ENCODE results near the gene RAB27B. TPM values are rescaled to one million over a fixed set of nuclear protein-coding genes. Genes with fewer than 3 reads are reported as not detected.
A peak's percentile ranks its signal among the peaks of the same experiment; 100 is the strongest.

The RAB27B gene
- total RNA-seq, result 100 to 1,000 TPM in 1 of 5 donors, 10 to 100 TPM in 3, 1 to 10 TPM in 1; 1.8 to 102 (median 24.9) TPM
- polyA plus RNA-seq, result 10 to 100 TPM in 2 of 3 donors, 1 to 10 TPM in 1; 4.9 to 23.2 (median 10.5) TPM
- long read RNA-seq, donor 1, full-length matches to known transcripts, result 2 of 2 reads
- long read RNA-seq, donor 1, partial matches to known transcripts, result 0 of 2 reads
- long read RNA-seq, donor 1, other reads (novel, unspliced or antisense), result 0 of 2 reads
- long read RNA-seq, donor 2, full-length matches to known transcripts, result 2 of 2 reads
- long read RNA-seq, donor 2, partial matches to known transcripts, result 0 of 2 reads
- long read RNA-seq, donor 2, other reads (novel, unspliced or antisense), result 0 of 2 reads
- long read RNA-seq, donor 3, full-length matches to known transcripts, result 3 of 3 reads
- long read RNA-seq, donor 3, partial matches to known transcripts, result 0 of 3 reads
- long read RNA-seq, donor 3, other reads (novel, unspliced or antisense), result 0 of 3 reads
- long read RNA-seq, donor 4, result 0 reads
- long read RNA-seq, donor 5, full-length matches to known transcripts, result 2 of 2 reads
- long read RNA-seq, donor 5, partial matches to known transcripts, result 0 of 2 reads
- long read RNA-seq, donor 5, other reads (novel, unspliced or antisense), result 0 of 2 reads
- long read RNA-seq, donor 6, full-length matches to known transcripts, result 9 of 14 reads
- long read RNA-seq, donor 6, partial matches to known transcripts, result 0 of 14 reads
- long read RNA-seq, donor 6, other reads (novel, unspliced or antisense), result 5 of 14 reads
- long read RNA-seq, donor 7, full-length matches to known transcripts, result 6 of 14 reads
- long read RNA-seq, donor 7, partial matches to known transcripts, result 0 of 14 reads
- long read RNA-seq, donor 7, other reads (novel, unspliced or antisense), result 8 of 14 reads
- long read RNA-seq, donor 8, full-length matches to known transcripts, result 2 of 2 reads
- long read RNA-seq, donor 8, partial matches to known transcripts, result 0 of 2 reads
- long read RNA-seq, donor 8, other reads (novel, unspliced or antisense), result 0 of 2 reads
- long read RNA-seq, donor 9, full-length matches to known transcripts, result 1 of 1 reads
- long read RNA-seq, donor 9, partial matches to known transcripts, result 0 of 1 reads
- long read RNA-seq, donor 9, other reads (novel, unspliced or antisense), result 0 of 1 reads
- long read RNA-seq, donor 10, result 0 reads

GRCh38 chr18:54828281-54828881 is at the start of gene RAB27B:
Gene RAB27B, plus strand, starts transcription at chr18:54828477. Its CDS starts 49,109 bp downstream, at chr18:54877586.
- Histone ChIP-seq H3K36me3 (no peaks in the 10 kb centered on the region), H3K27me3 (no peaks in the 10 kb centered on the region), H3K9me3 (no peaks in the 10 kb centered on the region), H3K27ac (peak within 1 kb of the TSS; percentile 76 to 93 (median 84)), H3K4me1 (peaks cover 0 to 23% (median 19%) of the 10 kb centered on the region in 4 donors), H3K4me3 (peak within 1 kb of the TSS; percentile 45 to 63 (median 54))
- intact Hi-C loops (cut with DNase I; ENCODE audit: low total_unique reads), result no loop called here
- 0 to 2% (median 0%) methylated on average over 25 to 35 of the region's 35 CpGs for WGBS, 5 donors
- DNase-seq, result peak; percentile 88 to 95
- TF ChIP-seq POLR2A (IDR thresholded peaks at IDR 0.05) (peak in 1 of 4 donors; percentile 67), CTCF (IDR thresholded peaks at IDR 0.05) (no peak), POLR2AphosphoS5 (IDR thresholded peaks at IDR 0.05) (peak in 2 of 3 donors; percentile 78 to 81)

DNA sequence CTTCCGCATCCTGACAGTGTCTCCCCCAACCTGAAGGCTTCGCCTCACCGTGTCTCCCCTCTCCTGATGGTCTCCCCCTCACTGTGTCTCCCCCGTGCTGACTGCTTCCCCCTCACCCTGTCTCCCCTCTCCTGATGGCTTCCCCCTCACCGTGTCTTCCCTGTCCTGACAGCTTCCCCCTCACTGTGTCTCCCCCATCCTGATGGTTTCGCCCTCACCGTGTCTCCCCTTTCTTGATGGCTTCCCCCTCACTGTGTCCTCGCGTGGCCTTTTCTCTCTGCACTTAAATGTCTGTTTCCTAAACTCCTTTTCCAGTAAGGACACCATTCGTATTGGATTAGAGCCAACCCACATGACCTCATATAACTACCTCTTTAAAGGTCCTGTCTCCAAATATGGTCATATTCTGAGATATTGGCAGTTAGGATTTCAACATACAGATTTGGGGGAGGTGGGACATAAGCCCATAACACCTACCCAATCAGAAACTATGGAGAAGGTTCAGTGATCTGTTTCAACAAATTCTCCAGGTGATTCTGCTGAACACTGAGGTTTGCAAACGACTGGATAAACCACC is 47.9 kb upstream of the RAB27B start:
- intact Hi-C loops (cut with DNase I; ENCODE audit: low total_unique reads), result no loop called here
- H3K9me3 ChIP-seq, result no peaks in the 10 kb centered on the region
- no peak for TF ChIP-seq CTCF (IDR thresholded peaks at IDR 0.05)
- TF ChIP-seq POLR2AphosphoS5 (IDR thresholded peaks at IDR 0.05), result no peak
- TF ChIP-seq EP300 (IDR thresholded peaks at IDR 0.05), result no peak
- no peak for TF ChIP-seq POLR2A (IDR thresholded peaks at IDR 0.05)

GRCh38 chr18:54780970-54781369 is 47.3 kb upstream of the RAB27B start:
- DNase-seq, result peak in 1 of 2 donors; percentile 43
- TF ChIP-seq POLR2A (IDR thresholded peaks at IDR 0.05) (no peak), EP300 (IDR thresholded peaks at IDR 0.05) (no peak), POLR2AphosphoS5 (IDR thresholded peaks at IDR 0.05) (peak in 1 of 3 donors; percentile 7), CTCF (IDR thresholded peaks at IDR 0.05) (no peak)
- no peaks in the 10 kb centered on the region for H3K27me3 ChIP-seq
- H3K4me3 ChIP-seq, result no peak overlapping the region
- intact Hi-C loops (cut with DNase I; ENCODE audit: low total_unique reads), result no loop called here
- no peaks in the 10 kb centered on the region for H3K9me3 ChIP-seq
- H3K27ac ChIP-seq, result peak overlapping the region in 4 of 5 donors; percentile 13 to 34 (median 16)
- no peaks in the 10 kb centered on the region for H3K36me3 ChIP-seq
- peaks cover 9 to 17% (median 12%) of the 10 kb centered on the region in 4 donors for H3K4me1 ChIP-seq
- WGBS, 5 donors, result 58 to 75% (median 65%) methylated on average over 2 of the region's 2 CpGs

More for the DNA sequence above, 47.9 kb upstream of the RAB27B start:
- no peak for DNase-seq
- 82 to 85% (median 83%) methylated on average over 11 of the region's 11 CpGs for WGBS, 5 donors
- Histone ChIP-seq H3K27ac (peak overlapping the region in 1 of 5 donors; percentile 16), H3K36me3 (no peaks in the 10 kb centered on the region), H3K27me3 (no peaks in the 10 kb centered on the region), H3K4me1 (peaks cover 14 to 23% (median 18%) of the 10 kb centered on the region in 4 donors), H3K4me3 (no peak overlapping the region)
